Measurements from ENCODE around the gene BCL2.
A peak's percentile ranks its signal among the peaks of the same experiment; 100 is the strongest.

BCL2 gene

GRCh38 chr18:63074981-63075404 is 244.6 kb downstream of the BCL2 start:
- Histone ChIP-seq H3K4me1 (ENCODE audit: control insufficient read depth, insufficient read depth, low read length) (no peaks in the 10 kb centered on the region), H3K4me3 (ENCODE audit: low read length) (peak overlapping the region; percentile 80), H3K36me3 (ENCODE audit: control insufficient read depth, insufficient read depth, low read length) (no peaks in the 10 kb centered on the region), H3K9ac (ENCODE audit: low read length) (peak overlapping the region; percentile 81), H3K27me3 (ENCODE audit: control insufficient read depth, insufficient read depth, low read length) (no peaks in the 10 kb centered on the region), H3K27ac (ENCODE audit: low read depth, low read length) (peak overlapping the region; percentile 56)

- H3K27me3 ChIP-seq (ENCODE audit: control insufficient read depth, insufficient read depth, low read length): no peaks in the 10 kb centered on the region
- no peaks in the 10 kb centered on the region for H3K4me1 ChIP-seq (ENCODE audit: control insufficient read depth, insufficient read depth, low read length)
- no peak overlapping the region for H3K9ac ChIP-seq (ENCODE audit: low read length)
- H3K27ac ChIP-seq (ENCODE audit: low read depth, low read length): no peak overlapping the region
- no peak overlapping the region for H3K4me3 ChIP-seq (ENCODE audit: low read length)
- no peaks in the 10 kb centered on the region for H3K36me3 ChIP-seq (ENCODE audit: control insufficient read depth, insufficient read depth, low read length)
Measured at GRCh38 chr18:63073481-63073880, 246.1 kb downstream of the BCL2 start.

Data from rectal smooth muscle tissue (tissue), 1 donor.